ENCODE data around the gene RGS6. TPM values are rescaled to one million over a fixed set of nuclear protein-coding genes. Genes with fewer than 3 reads are reported as not detected.

Gene RGS6
- total and polyA plus RNA-seq, 7 donors: 0.19 to 1.6 (median 0.42) TPM

- intact Hi-C loops (cut with DNase I): no loop called here
- WGBS, 3 donors: 24 to 39% (median 24%) methylated on average over 2 of the region's 2 CpGs
- Histone ChIP-seq H3K4me1 (no peaks in the 10 kb centered on the region), H3K36me3 (ENCODE audit: insufficient read depth in 1 of 2, low read depth in 1 of 2) (no peaks in the 10 kb centered on the region), H3K4me3 (no peak overlapping the region), H3K27me3 (ENCODE audit: insufficient read depth in 3 of 3, low read length in 2 of 3) (no peaks in the 10 kb centered on the region), H3K9me3 (no peaks in the 10 kb centered on the region), H3K27ac (no peak overlapping the region)
- TF ChIP-seq CTCF (IDR thresholded peaks at IDR 0.05): no peak
- DNase-seq (no peak), ATAC-seq (no peak)
These were observed 502.6 kb downstream of the RGS6 start for GRCh38 chr14:72434856-72435255.

GRCh38 chr14:72439707-72440106 lies 507.5 kb downstream of the RGS6 start:
- Histone ChIP-seq H3K27ac (no peak overlapping the region), H3K4me1 (no peaks in the 10 kb centered on the region), H3K36me3 (ENCODE audit: insufficient read depth in 1 of 2, low read depth in 1 of 2) (no peaks in the 10 kb centered on the region), H3K4me3 (no peak overlapping the region), H3K27me3 (ENCODE audit: insufficient read depth in 3 of 3, low read length in 2 of 3) (no peaks in the 10 kb centered on the region), H3K9me3 (no peaks in the 10 kb centered on the region)
- no peak for DNase-seq
- WGBS, 3 donors: 70 to 77% (median 74%) methylated on average over 4 of the region's 4 CpGs
- intact Hi-C loops (cut with DNase I): no loop called here
- no peak for TF ChIP-seq CTCF (IDR thresholded peaks at IDR 0.05)
- no peak for ATAC-seq

- Histone ChIP-seq H3K36me3 (ENCODE audit: insufficient read depth in 1 of 2, low read depth in 1 of 2) (no peaks in the 10 kb centered on the region), H3K4me3 (no peak overlapping the region), H3K27me3 (ENCODE audit: insufficient read depth in 3 of 3, low read length in 2 of 3) (no peaks in the 10 kb centered on the region), H3K9me3 (no peaks in the 10 kb centered on the region), H3K27ac (no peak overlapping the region), H3K4me1 (no peaks in the 10 kb centered on the region)
- no peak for TF ChIP-seq CTCF (IDR thresholded peaks at IDR 0.05)
- intact Hi-C loops (cut with DNase I): no loop called here
- ATAC-seq: no peak
- 84 to 87% (median 86%) methylated on average over 2 of the region's 2 CpGs for WGBS, 3 donors
- DNase-seq: no peak
These were observed 511.0 kb downstream of the RGS6 start for GRCh38 chr14:72443256-72443655.

GRCh38 chr14:72443991-72444441 lies 511.8 kb downstream of the RGS6 start:
- no peaks in the 10 kb centered on the region for H3K4me1 ChIP-seq
- TF ChIP-seq CTCF (IDR thresholded peaks at IDR 0.05): no peak
- no peak for DNase-seq
- H3K27ac ChIP-seq: no peak overlapping the region
- 65 to 72% (median 66%) methylated on average over 8 of the region's 8 CpGs for WGBS, 3 donors
- H3K36me3 ChIP-seq (ENCODE audit: insufficient read depth in 1 of 2, low read depth in 1 of 2): no peaks in the 10 kb centered on the region
- H3K27me3 ChIP-seq (ENCODE audit: insufficient read depth in 3 of 3, low read length in 2 of 3): no peaks in the 10 kb centered on the region
- ATAC-seq: no peak
- H3K9me3 ChIP-seq: no peaks in the 10 kb centered on the region
- H3K4me3 ChIP-seq: no peak overlapping the region
- intact Hi-C loops (cut with DNase I): no loop called here

- H3K9me3 ChIP-seq: no peaks in the 10 kb centered on the region
- H3K4me3 ChIP-seq: no peak overlapping the region
- H3K4me1 ChIP-seq: no peaks in the 10 kb centered on the region
- H3K36me3 ChIP-seq (ENCODE audit: insufficient read depth in 1 of 2, low read depth in 1 of 2): no peaks in the 10 kb centered on the region
- H3K27me3 ChIP-seq (ENCODE audit: insufficient read depth in 3 of 3, low read length in 2 of 3): no peaks in the 10 kb centered on the region
- ATAC-seq: no peak
- no peak for DNase-seq
- no peak overlapping the region for H3K27ac ChIP-seq
- intact Hi-C loops (cut with DNase I): no loop called here
- whole genome bisulfite sequencing, 3 donors: 60 to 63% (median 62%) methylated on average over 6 of the region's 6 CpGs
- TF ChIP-seq CTCF (IDR thresholded peaks at IDR 0.05): no peak
These were observed 512.5 kb downstream of the RGS6 start for GRCh38 chr14:72444701-72445100.
